GM21717 (cell line): ENCODE data around the gene MEGF6.

Experiments
- ATAC-seq: cut with Tn5 transposase; IDR thresholded peaks from one replicate; pipeline ENCODE4 v1.9.1; 2021; ENCODE audit warnings: mild to moderate bottlenecking, moderate library complexity; ENCODE audit not compliant: unreplicated experiment

Gene MEGF6

GRCh38 chr1:3644273-3644672 is 33.0 kb upstream of the MEGF6 start:
- ATAC-seq = no peak

DNA sequence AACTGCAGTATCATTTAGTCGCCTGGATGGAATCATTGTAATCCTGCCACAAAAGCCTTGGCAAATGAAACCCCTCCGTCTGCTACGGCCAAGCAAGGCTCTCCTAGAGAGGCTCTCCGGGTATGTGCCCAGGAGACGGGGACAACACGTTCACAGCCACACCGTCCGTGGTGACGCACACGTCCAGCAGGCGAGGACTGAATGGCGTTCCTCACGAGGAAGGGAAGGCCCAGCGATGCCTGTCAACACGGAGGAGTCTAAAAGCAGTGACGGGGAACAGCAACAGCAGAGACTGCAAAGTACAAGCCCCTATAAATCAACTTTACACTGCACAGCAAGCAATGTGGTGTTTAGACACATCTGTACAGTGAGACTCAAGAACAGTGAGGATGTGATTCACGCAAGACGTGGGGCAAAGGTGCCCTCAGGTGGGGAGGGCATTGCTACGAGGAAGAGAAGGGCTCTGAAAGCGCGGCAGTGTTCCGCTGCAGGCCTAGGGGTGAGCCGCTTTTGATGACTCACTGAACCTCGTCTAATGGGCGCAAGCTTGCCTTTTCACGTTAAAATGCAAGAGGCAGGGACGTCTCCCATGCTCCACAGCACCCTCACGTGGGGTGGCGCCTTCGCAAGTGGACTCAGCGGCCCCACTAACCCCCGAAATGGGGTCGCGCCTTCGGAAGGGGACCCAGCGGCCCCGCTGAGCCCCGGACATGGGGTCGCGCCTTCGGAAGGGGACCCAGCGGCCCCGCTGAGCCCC is 31.8 kb upstream of the MEGF6 start:
- no peak for ATAC-seq

GRCh38 chr1:3641816-3642215 is 30.5 kb upstream of the MEGF6 start:
- no peak for ATAC-seq

- no peak for ATAC-seq
Observed at GRCh38 chr1:3641046-3641760, 29.9 kb upstream of the MEGF6 start.

DNA sequence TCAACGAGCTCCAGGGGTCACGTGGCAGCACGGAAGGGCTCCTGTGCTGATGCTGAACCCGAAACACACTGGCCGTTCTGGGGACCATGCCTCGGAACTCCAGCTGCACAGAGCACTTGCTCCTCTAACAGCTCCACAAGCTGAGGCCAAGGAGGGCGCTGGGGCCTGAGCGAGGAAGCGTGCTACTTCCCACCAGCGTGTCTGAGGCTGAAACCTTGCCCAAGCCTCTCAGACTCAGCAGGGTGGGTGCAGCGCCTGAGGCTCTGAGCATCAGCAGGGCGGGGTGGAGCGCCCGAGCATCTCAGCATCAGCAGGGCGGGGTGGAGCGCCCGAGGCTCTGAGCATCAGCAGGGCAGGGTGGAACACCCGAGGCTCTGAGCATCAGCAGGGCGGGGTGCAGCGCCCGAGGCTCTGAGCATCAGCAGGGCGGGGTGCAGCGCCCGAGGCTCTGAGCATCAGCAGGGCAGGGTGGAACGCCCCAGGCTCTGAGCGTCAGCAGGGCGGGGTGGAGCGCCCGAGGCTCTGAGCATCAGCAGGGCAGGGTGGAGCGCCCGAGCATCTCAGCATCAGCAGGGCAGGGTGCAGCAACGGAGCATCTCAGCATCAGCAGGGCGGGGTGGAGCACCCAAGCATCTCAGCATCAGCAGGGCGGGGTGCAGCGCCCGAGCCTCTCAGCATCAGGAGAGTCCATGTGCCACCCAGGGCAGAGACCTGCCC is 29.0 kb upstream of the MEGF6 start:
- no peak for ATAC-seq

DNA sequence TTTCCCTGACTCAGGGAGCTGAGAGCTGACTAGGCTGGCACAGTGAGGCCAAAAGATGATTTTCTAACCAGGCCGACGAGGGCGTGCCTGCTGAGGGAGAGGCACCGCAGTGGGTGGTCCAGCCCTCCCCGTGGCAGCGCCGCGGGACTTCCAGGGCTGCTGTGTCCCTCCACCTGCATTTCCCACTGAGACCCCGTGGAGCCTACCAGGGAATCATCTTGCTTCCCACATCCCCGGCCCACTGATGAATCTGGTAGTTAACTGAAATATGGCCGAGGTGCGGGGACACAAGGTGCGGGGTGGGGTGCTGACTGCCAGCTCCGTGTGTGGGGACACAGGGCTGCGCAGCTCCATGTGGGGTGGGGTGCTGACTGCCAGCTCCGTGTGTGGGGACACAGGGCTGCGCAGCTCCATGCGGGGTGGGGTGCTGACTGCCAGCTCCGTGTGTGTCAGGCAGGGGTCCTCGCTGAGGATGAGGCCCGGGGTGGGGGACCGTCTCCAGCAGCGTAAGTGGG is 28.1 kb upstream of the MEGF6 start:
- no peak for ATAC-seq

DNA sequence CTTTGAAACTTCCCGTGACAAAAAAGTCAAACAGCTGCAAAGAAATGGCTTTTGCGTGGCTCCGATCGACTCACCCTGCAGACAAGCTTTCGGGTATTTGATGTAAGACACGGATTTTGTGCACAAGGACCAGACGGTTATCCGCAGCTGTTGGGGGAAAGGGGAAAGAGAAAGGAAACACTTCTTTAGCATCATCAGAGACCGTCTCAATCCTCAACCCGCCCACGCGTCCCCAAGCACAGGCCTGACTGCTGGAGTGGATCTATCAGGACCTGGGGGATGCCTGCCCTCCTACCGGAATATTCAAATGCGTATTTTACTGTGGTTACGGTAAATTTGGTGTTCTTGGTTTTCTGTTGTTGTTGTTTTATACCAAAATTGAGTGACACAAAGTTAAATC is 27.4 kb upstream of the MEGF6 start:
- ATAC-seq = no peak

- no peak for ATAC-seq
Observed at GRCh38 chr1:3638027-3638426, 26.7 kb upstream of the MEGF6 start.

DNA sequence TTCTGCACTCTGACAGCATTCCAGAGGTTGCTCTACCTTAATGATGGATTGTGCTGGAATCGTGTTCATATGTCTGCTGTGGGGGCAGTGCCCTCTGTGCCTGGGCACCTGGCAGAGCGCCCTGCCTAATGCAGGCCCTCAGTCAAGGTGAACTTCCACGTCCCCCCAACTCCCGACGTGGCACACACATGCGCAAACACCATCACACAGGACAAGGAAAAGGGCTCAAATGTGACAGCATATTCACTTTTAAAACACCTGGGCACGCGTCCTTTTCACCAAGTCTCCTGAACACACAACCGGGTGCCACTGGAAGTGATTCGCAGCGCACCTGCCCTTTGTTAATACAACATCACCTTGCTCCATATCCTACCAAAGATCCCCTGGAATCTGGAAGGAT is 25.2 kb upstream of the MEGF6 start:
- ATAC-seq = no peak

DNA sequence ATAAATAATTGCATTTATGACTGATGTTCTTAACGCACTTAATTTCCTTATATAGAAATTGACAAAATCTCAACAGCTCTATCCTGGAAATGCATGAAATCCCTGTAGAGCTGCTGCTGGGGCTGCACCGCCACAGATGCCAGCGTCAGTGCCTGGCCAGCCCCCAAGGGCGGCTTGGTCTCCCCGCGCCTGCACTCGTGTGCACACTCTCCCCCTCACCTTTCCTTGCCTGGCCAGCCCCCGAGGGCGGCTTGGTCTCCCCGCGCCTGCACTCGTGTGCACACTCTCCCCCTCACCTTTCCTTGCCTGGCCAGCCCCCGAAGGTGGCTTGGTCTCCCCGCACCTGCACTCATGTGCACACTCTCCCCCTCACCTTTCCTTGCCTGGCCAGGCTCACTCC is 24.8 kb upstream of the MEGF6 start:
- ATAC-seq = no peak

DNA sequence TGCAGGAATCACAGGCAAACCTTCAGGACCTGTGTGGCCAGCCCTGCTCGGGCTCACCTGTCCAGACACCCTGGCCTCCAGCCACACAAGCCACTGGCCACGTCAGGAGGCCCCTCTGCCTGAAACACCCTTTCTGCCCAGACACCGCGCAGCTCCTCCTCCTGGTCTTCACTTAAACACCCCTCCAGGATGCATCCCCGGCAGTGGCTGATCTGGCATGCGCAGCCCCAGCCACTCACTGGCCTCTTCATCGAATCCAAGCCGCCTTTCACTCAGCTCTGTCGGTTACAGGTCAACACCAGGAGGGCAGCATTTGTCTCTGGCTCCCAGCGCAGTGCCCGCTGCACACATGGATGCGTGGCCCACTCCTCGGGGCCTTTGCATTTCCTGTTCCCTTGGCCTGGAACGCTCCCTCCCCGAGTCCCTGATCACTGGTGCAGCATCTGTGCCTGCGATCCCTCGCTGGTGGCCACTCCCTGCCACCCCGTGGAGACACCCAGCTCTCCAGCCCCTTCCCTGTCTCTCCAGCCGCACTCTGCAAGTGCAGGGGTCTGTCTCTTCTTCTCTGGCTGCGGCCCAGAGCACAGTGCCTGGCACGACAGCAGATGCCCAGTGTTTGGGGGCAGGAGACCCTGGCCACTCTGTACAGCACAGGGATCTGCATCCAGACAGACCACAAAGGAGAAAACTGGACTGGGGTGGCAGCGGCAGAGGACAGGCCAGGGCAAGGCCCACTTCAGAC is 22.9 kb upstream of the MEGF6 start:
- ATAC-seq = no peak

DNA sequence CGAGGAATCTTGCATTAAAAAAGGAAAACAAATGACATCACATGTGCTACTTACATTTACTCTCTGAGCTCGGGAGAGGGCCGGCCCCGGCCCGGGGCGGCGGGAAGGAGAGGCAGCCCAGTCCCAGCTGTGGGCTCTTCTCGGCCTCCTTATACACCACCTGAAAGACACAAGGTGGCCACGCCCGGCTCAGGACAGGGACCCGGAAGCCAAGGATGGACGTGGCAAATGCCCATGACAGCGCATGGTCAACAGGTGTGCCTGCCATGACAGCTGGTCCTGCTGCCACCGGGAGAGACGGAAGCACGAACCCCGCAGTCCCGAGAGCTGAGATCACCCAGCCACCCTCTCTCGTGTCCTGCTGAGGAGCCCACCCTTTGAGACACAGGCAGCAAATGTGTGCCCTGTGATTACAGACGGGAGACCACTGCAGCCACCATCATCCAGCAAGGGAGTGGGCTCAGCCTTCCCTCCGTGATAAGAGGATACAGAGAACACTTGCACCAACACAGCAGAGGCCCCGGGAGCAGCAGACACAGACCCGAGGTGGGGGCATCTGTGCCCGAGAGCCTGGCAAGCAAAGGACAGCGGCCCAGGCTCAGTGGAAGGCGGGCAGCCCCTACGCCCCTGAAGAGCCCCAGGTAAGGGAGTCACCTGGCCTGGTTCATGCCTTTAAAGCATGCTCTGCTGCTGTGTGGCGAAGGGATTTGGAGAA is 22.2 kb upstream of the MEGF6 start:
- no peak for ATAC-seq

- no peak for ATAC-seq
Observed at GRCh38 chr1:3632716-3633343, 21.5 kb upstream of the MEGF6 start.

- ATAC-seq = no peak
Observed at GRCh38 chr1:3632298-3632697, 21.0 kb upstream of the MEGF6 start.

GRCh38 chr1:3631320-3632260 is 20.3 kb upstream of the MEGF6 start:
- no peak for ATAC-seq

GRCh38 chr1:3630914-3631313 is 19.6 kb upstream of the MEGF6 start:
- no peak for ATAC-seq

DNA sequence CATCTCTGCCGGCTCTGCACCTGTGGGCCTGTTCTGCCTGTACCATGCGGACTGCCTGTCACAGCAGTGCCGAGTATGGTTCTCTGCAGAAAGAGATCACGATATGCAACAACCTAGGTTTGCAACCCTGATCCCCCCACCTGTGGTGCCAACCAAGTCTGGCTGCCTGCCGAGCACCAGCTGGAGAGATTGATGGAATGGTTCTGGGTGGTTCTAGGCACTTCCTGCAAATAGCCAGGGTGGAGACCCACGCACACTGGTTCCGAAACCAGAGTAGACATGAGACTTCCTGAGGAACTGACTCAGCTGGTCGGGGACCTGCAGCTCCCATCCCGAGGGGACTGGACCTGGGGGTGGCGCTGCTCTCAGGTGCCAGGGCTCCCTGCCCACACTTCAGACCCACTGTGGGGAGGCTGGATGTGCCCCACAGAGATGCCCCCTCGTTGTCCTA is 18.9 kb upstream of the MEGF6 start:
- no peak for ATAC-seq

DNA sequence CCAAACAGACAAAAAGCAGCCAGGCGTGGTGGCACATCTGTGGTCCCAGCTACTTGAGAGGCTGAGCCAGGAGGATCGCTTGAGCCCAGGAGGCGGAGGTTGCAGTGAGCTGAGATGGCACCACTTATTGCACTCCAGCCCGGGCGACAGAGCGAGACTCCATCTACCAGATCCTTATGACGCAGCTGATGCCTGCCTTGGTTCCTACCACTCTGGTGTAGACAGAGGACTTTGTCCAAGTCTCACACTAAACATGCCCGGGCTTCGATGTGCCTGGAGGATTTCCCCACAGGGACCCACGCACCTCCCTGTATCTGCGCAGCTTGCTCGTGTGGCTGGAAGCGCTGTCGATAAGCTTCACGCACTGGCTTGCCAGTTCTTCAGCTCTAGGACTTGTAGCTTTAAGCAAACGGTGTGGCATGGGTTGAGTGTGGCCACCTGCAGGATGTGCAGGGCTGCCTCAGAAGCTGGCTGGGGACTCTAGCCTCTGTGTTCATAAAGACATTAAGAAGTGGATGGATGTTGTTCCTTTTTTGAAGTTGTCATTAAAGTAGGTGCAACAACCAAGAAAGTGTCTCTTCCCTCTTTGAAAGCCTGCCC is 18.4 kb upstream of the MEGF6 start:
- no peak for ATAC-seq
